PC-3 (cell line): ENCODE data around the gene RALB. TPM values are rescaled to one million over a fixed set of nuclear protein-coding genes. Genes with fewer than 3 reads are reported as not detected.

Source experiments
- ATAC-seq: fragments of 200-7000 bp; cut with Tn5 transposase; 2 replicates; pipeline ENCODE4 v1.9.1; 2020; ENCODE audit warnings: mild to moderate bottlenecking, moderate library complexity
- BruUV-seq: library from RNA; stranded (reverse); fragments of 400-500 nt; replicated peaks from 2 replicates; lab custom pipeline; 2021; lab: Mats Ljungman, UMichigan
- CTCF ChIA-PET: fragments of 300-600 bp; sonication (Branson Sonifier 250); formaldehyde crosslinking; loops from one replicate; lab custom pipeline; 2022; ENCODE audit warnings: antibody characterized with exemption; lab: Charles Lee
- POLR2A ChIA-PET: fragments of 300-600 bp; sonication (Branson Sonifier 250); formaldehyde crosslinking; loops from one replicate; lab custom pipeline; 2022; ENCODE audit warnings: antibody characterized with exemption; ENCODE audit not compliant: unreplicated experiment; lab: Charles Lee
- DNase-seq: peaks from one replicate; pipeline ENCODE4 v3.0.0-alpha.2; 2015
- H2AFZ ChIP-seq: fragments of 300-600 bp; sonication (generic); 2 replicates; pipeline ENCODE4 v1.6.0; 2016; ENCODE audit warnings: antibody characterized with exemption, low read length
- H3F3A ChIP-seq: fragments of 300-600 bp; sonication (generic); one replicate; pipeline ENCODE4 v1.6.0; 2017; ENCODE audit warnings: antibody characterized with exemption, low read length, control low read depth, mild to moderate bottlenecking; ENCODE audit not compliant: unreplicated experiment
- H3K27ac ChIP-seq: fragments of 300-600 bp; sonication (generic); 2 replicates; pipeline ENCODE4 v1.5.1; 2016; ENCODE audit warnings: mild to moderate bottlenecking, low read length
- H3K27me3 ChIP-seq: fragments of 300-600 bp; sonication (generic); 2 replicates; pipeline ENCODE4 v1.6.1; 2016; ENCODE audit warnings: low read length, mixed read lengths
- H3K36me3 ChIP-seq: fragments of 300-600 bp; sonication (generic); 2 replicates; pipeline ENCODE4 v1.6.1; 2016; ENCODE audit warnings: low read depth, mixed run types, low read length, mixed read lengths
- H3K4me1 ChIP-seq: fragments of 300-600 bp; sonication (generic); 2 replicates; pipeline ENCODE4 v1.5.1; 2016; ENCODE audit warnings: low read length; ENCODE audit not compliant: insufficient read depth
- H3K4me2 ChIP-seq: fragments of 300-600 bp; sonication (generic); 2 replicates; pipeline ENCODE4 v1.6.0; 2016; ENCODE audit warnings: low read length
- H3K4me3 ChIP-seq: fragments of 300-600 bp; sonication (generic); 2 replicates; pipeline ENCODE4 v1.5.1; 2016; ENCODE audit warnings: mild to moderate bottlenecking, low read length, mixed read lengths
- H3K79me2 ChIP-seq: fragments of 300-600 bp; sonication (generic); 2 replicates; pipeline ENCODE4 v1.6.1; 2017; ENCODE audit warnings: low read length, mixed read lengths
- H3K9ac ChIP-seq: fragments of 300-600 bp; sonication (generic); 2 replicates; pipeline ENCODE4 v1.6.0; 2016; ENCODE audit warnings: mild to moderate bottlenecking, low read length
- H3K9me2 ChIP-seq: fragments of 300-600 bp; sonication (generic); replicated peaks from 2 replicates; pipeline ENCODE4 v1.6.1; 2016; ENCODE audit warnings: mixed run types, low read length, mixed read lengths
- H3K9me3 ChIP-seq: fragments of 300-600 bp; sonication (generic); 2 replicates; pipeline ENCODE4 v1.6.1; 2016; ENCODE audit warnings: low read length, mixed read lengths
- H4K20me1 ChIP-seq: fragments of 300-600 bp; sonication (generic); 2 replicates; pipeline ENCODE4 v1.6.1; 2016; ENCODE audit warnings: low read length, mixed read lengths
- EZH2 ChIP-seq: fragments of 300-600 bp; sonication (generic); IDR thresholded peaks from one replicate; pipeline ENCODE4 v1.6.1; 2017; ENCODE audit warnings: antibody characterized with exemption, mild to moderate bottlenecking, low read length; ENCODE audit not compliant: unreplicated experiment
- EZH2phosphoT487 ChIP-seq: fragments of 300-600 bp; sonication (generic); IDR thresholded peaks from 2 replicates; pipeline ENCODE4 v1.6.1; 2018; ENCODE audit warnings: mild to moderate bottlenecking, antibody characterized with exemption, low read length, borderline replicate concordance
- intact Hi-C: fragments of 100-400 bp; cut with micrococcal nuclease; formaldehyde crosslinking; loops from 2 replicates; pipeline ENCODE4 v1.9.0; 2023
- total RNA-seq: library from RNA; depleted of rRNA; stranded (reverse); fragments of >200 nt; gene quantifications from 2 replicates; pipeline ENCODE4 v1.2.3, GENCODE V29; 2014
- TF ChIP-seq, protein P1 (sequence below): fragments of 300-600 bp; sonication (generic); conservative IDR thresholded peaks from 2 replicates; pipeline ENCODE4 v1.5.1; 2017; ENCODE audit warnings: antibody characterized with exemption, low read depth, mild to moderate bottlenecking, low read length

The RALB gene
- total RNA-seq, 1 experiment from 2014 or later = 57.9 TPM

GRCh38 chr2:120330946-120331822, 78.5 kb downstream of the RALB start:
- Histone ChIP-seq H2AFZ (no peak overlapping the region), H3K4me1 (no peaks in the 10 kb centered on the region), H3K36me3 (no peaks in the 10 kb centered on the region), H3K9me3 (no peaks in the 10 kb centered on the region), H3K79me2 (no peaks in the 10 kb centered on the region), H3K27me3 (no peaks in the 10 kb centered on the region), H3K4me2 (no peak overlapping the region), H4K20me1 (no peaks in the 10 kb centered on the region), H3K27ac (no peak overlapping the region), H3K9me2 (no peaks in the 10 kb centered on the region), H3F3A (no peaks in the 10 kb centered on the region), H3K4me3 (no peak overlapping the region), H3K9ac (no peak overlapping the region)
- no peak for ATAC-seq
- no peak for DNase-seq
- intact Hi-C loops = no loop called here
- no peak for TF ChIP-seq EZH2phosphoT487
- TF ChIP-seq, protein P1, sequence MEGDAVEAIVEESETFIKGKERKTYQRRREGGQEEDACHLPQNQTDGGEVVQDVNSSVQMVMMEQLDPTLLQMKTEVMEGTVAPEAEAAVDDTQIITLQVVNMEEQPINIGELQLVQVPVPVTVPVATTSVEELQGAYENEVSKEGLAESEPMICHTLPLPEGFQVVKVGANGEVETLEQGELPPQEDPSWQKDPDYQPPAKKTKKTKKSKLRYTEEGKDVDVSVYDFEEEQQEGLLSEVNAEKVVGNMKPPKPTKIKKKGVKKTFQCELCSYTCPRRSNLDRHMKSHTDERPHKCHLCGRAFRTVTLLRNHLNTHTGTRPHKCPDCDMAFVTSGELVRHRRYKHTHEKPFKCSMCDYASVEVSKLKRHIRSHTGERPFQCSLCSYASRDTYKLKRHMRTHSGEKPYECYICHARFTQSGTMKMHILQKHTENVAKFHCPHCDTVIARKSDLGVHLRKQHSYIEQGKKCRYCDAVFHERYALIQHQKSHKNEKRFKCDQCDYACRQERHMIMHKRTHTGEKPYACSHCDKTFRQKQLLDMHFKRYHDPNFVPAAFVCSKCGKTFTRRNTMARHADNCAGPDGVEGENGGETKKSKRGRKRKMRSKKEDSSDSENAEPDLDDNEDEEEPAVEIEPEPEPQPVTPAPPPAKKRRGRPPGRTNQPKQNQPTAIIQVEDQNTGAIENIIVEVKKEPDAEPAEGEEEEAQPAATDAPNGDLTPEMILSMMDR = no peak
- TF ChIP-seq EZH2 = no peak
- no TSS peak for BruUV-seq
- POLR2A ChIA-PET = no interaction called here
- CTCF ChIA-PET = interaction anchor here (0.5 kb wide), 1 partner anchor 1327 kb away, joined by 4 read pairs; no protein-coding TSS in a partner anchor

GRCh38 chr2:120331903-120332302, 79.3 kb downstream of the RALB start:
- no peaks in the 10 kb centered on the region for H4K20me1 ChIP-seq
- H3K4me2 ChIP-seq = no peak overlapping the region
- H3K9me2 ChIP-seq = no peaks in the 10 kb centered on the region
- BruUV-seq = no TSS peak
- no peaks in the 10 kb centered on the region for H3F3A ChIP-seq
- no peaks in the 10 kb centered on the region for H3K4me1 ChIP-seq
- H3K27ac ChIP-seq = no peak overlapping the region
- no peak overlapping the region for H2AFZ ChIP-seq
- ATAC-seq (no peak), DNase-seq (no peak)
- intact Hi-C loops = no loop called here
- no peaks in the 10 kb centered on the region for H3K36me3 ChIP-seq
- ChIA-PET POLR2A (no interaction called here), CTCF (no interaction called here)
- H3K4me3 ChIP-seq = no peak overlapping the region
- H3K9ac ChIP-seq = no peak overlapping the region
- H3K9me3 ChIP-seq = no peaks in the 10 kb centered on the region
- no peaks in the 10 kb centered on the region for H3K79me2 ChIP-seq
- no peaks in the 10 kb centered on the region for H3K27me3 ChIP-seq
- TF ChIP-seq, protein P1 = no peak
- TF ChIP-seq EZH2phosphoT487 (no peak), EZH2 (no peak)

- no peaks in the 10 kb centered on the region for H3K79me2 ChIP-seq
- H3K4me3 ChIP-seq = no peak overlapping the region
- POLR2A ChIA-PET = no interaction called here
- no TSS peak for BruUV-seq
- no peak overlapping the region for H3K4me2 ChIP-seq
- H3K4me1 ChIP-seq = no peaks in the 10 kb centered on the region
- no peaks in the 10 kb centered on the region for H3K27me3 ChIP-seq
- TF ChIP-seq, protein P1 = no peak
- TF ChIP-seq EZH2phosphoT487 (no peak), EZH2 (no peak)
- no peaks in the 10 kb centered on the region for H4K20me1 ChIP-seq
- no peak for ATAC-seq
- CTCF ChIA-PET = no interaction called here
- H3K27ac ChIP-seq = no peak overlapping the region
- H3K9me2 ChIP-seq = no peaks in the 10 kb centered on the region
- no peaks in the 10 kb centered on the region for H3K36me3 ChIP-seq
- no peak for DNase-seq
- no peak overlapping the region for H3K9ac ChIP-seq
- no peak overlapping the region for H2AFZ ChIP-seq
- intact Hi-C loops = no loop called here
- no peaks in the 10 kb centered on the region for H3F3A ChIP-seq
- no peaks in the 10 kb centered on the region for H3K9me3 ChIP-seq
These were observed 79.7 kb downstream of the RALB start for GRCh38 chr2:120332384-120332783.
